ENCODE measurements around the gene C2orf72. TPM values are rescaled to one million over a fixed set of nuclear protein-coding genes. Genes with fewer than 3 reads are reported as not detected.

The C2orf72 gene
- total and polyA plus RNA-seq, 10 of the 15 experiments (the other 5 are each of a cell fraction or from before 2014, with no cell fraction given), result under 0.01 to 0.29 (median 0.10) TPM; not detected in 6

DNA sequence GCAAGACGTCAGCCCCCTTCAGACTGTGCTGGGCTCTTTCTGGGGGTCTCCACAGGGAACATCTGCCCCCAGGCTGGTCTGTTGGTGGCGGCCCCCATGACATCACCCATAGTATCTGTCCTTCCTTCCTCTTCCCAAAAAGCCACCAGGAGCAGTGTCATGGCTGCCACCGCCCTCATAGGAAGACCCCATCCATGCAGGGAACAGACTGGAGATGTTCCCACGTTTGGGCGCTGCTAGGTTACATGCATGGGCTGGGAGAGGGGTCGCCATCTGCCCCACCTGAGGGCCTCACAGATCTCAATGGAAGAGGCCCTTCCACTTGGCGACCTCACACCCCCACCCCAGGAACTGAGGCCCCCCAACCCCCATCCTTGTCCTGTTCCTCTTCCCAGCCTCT, 36.3 kb upstream of the C2orf72 start:
- Histone ChIP-seq H3K27me3 (replicated peaks in 1 of 2; ENCODE audit: control insufficient read depth in 2 of 2, insufficient read depth in 2 of 2, low read length in 1 of 2) (peaks cover 0 to 1% of the 10 kb centered on the region in 2 experiments; a peak in 3 of 4 replicates), H3K4me1 (ENCODE audit: control insufficient read depth, insufficient read depth, low read length) (no peaks in the 10 kb centered on the region), H3K9me3 (replicated peaks; ENCODE audit: control insufficient read depth, insufficient read depth, low read length) (no peaks in the 10 kb centered on the region; the same call in 2 of the 3 replicates), H3K9ac (ENCODE audit: control insufficient read depth, insufficient read depth, low read length) (no peak overlapping the region), H3K4me2 (ENCODE audit: control insufficient read depth, insufficient read depth) (no peak overlapping the region), H3K79me2 (ENCODE audit: control insufficient read depth, insufficient read depth, low read length) (no peaks in the 10 kb centered on the region), H3K27ac (ENCODE audit: control insufficient read depth, insufficient read depth) (no peak overlapping the region), H4K20me1 (ENCODE audit: control insufficient read depth, insufficient read depth) (no peaks in the 10 kb centered on the region), H3K4me3 (no peak overlapping the region), H3K36me3 (ENCODE audit: control insufficient read depth in 2 of 2, insufficient read depth in 2 of 2, low read length in 1 of 2) (no peaks in the 10 kb centered on the region), H2AFZ (ENCODE audit: control insufficient read depth, low read depth, low read length) (no peak overlapping the region)
- BruUV-seq (replicated peaks), result no TSS peak
- no peak for TF ChIP-seq TARDBP (IDR thresholded peaks at IDR 0.05; ENCODE audit: borderline replicate concordance)
- TF ChIP-seq, protein P1, sequence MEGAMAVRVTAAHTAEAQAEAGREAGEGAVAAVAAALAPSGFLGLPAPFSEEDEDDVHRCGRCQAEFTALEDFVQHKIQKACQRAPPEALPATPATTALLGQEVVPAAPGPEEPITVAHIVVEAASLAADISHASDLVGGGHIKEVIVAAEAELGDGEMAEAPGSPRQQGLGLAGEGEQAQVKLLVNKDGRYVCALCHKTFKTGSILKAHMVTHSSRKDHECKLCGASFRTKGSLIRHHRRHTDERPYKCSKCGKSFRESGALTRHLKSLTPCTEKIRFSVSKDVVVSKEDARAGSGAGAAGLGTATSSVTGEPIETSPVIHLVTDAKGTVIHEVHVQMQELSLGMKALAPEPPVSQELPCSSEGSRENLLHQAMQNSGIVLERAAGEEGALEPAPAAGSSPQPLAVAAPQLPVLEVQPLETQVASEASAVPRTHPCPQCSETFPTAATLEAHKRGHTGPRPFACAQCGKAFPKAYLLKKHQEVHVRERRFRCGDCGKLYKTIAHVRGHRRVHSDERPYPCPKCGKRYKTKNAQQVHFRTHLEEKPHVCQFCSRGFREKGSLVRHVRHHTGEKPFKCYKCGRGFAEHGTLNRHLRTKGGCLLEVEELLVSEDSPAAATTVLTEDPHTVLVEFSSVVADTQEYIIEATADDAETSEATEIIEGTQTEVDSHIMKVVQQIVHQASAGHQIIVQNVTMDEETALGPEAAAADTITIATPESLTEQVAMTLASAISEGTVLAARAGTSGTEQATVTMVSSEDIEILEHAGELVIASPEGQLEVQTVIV (IDR thresholded peaks at IDR 0.05; ENCODE audit: borderline replicate concordance, partially characterized antibody), result no peak
- TF ChIP-seq FOXK2 (IDR thresholded peaks at IDR 0.05), result no peak
- TF ChIP-seq CBX5 (IDR thresholded peaks at IDR 0.05; ENCODE audit: low read depth), result no peak
- TF ChIP-seq CHD4 (IDR thresholded peaks at IDR 0.05), result no peak
- no peak for TF ChIP-seq RBBP5 (conservative IDR thresholded peaks at IDR 0.05)
- no peak for TF ChIP-seq NR2C1 (IDR thresholded peaks at IDR 0.05)
- no peak for TF ChIP-seq NFYB (IDR thresholded peaks at IDR 0.05; ENCODE audit: insufficient read depth, low read depth, low read length)
- no peak for TF ChIP-seq SMC3 (IDR thresholded peaks at IDR 0.05; ENCODE audit: borderline replicate concordance, low read length)
- no peak for TF ChIP-seq PAX8 (IDR thresholded peaks at IDR 0.05)
- TF ChIP-seq, protein P2, sequence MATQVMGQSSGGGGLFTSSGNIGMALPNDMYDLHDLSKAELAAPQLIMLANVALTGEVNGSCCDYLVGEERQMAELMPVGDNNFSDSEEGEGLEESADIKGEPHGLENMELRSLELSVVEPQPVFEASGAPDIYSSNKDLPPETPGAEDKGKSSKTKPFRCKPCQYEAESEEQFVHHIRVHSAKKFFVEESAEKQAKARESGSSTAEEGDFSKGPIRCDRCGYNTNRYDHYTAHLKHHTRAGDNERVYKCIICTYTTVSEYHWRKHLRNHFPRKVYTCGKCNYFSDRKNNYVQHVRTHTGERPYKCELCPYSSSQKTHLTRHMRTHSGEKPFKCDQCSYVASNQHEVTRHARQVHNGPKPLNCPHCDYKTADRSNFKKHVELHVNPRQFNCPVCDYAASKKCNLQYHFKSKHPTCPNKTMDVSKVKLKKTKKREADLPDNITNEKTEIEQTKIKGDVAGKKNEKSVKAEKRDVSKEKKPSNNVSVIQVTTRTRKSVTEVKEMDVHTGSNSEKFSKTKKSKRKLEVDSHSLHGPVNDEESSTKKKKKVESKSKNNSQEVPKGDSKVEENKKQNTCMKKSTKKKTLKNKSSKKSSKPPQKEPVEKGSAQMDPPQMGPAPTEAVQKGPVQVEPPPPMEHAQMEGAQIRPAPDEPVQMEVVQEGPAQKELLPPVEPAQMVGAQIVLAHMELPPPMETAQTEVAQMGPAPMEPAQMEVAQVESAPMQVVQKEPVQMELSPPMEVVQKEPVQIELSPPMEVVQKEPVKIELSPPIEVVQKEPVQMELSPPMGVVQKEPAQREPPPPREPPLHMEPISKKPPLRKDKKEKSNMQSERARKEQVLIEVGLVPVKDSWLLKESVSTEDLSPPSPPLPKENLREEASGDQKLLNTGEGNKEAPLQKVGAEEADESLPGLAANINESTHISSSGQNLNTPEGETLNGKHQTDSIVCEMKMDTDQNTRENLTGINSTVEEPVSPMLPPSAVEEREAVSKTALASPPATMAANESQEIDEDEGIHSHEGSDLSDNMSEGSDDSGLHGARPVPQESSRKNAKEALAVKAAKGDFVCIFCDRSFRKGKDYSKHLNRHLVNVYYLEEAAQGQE (IDR thresholded peaks at IDR 0.05; ENCODE audit: low read depth, low read length), result no peak
- ATAC-seq, result no peak
- ChIA-PET POLR2A (no interaction called here), SMC1A (ENCODE audit: uncharacterized antibody, unreplicated experiment) (no interaction called here), CTCF (interaction anchor here (1.6 kb wide), 1 partner anchor 13 kb away, joined by 4 read pairs; no protein-coding TSS in a partner anchor), RAD21 (ENCODE audit: unreplicated experiment) (no interaction called here)
- 42% methylated on average over 7 of the region's 7 CpGs for WGBS (ENCODE audit: insufficient coverage, insufficient replicate concordance, low lambda C conversion rate, missing lambda C conversion rate)
- intact Hi-C loops (cut with micrococcal nuclease; ENCODE audit: unreplicated experiment), result no loop called here
- in situ Hi-C loops (cut with MboI), result no loop called here
- FAIRE-seq, result no peak
- no peak for DNase-seq (ENCODE audit: low read depth, low spot score)

Data from GM12878 (cell line).